Measurements from ENCODE around the gene PURA. TPM values are rescaled to one million over a fixed set of nuclear protein-coding genes. Genes with fewer than 3 reads are reported as not detected.

PURA gene
- total RNA-seq, 1 donor from 2014 or later = 9.2 TPM

GRCh38 chr5:140103154-140103553 is 10.8 kb upstream of the PURA start:
- no peak for DNase-seq (ENCODE audit: low read depth)
- FAIRE-seq = no peak
- Histone ChIP-seq H3K36me3 (ENCODE audit: insufficient read depth, low read length) (no peaks in the 10 kb centered on the region), H3K27ac (ENCODE audit: low read depth, low read length) (no peak overlapping the region), H3K4me2 (ENCODE audit: low read length) (no peak overlapping the region), H3K9me3 (ENCODE audit: insufficient read depth, low read depth, low read length) (no peaks in the 10 kb centered on the region), H4K20me1 (ENCODE audit: insufficient read depth, low read length) (peaks cover 1% of the 10 kb centered on the region), H3K4me1 (ENCODE audit: insufficient read depth, low read length) (peaks cover 7% of the 10 kb centered on the region), H2AFZ (ENCODE audit: low read depth, low read length) (no peak overlapping the region), H3K9ac (ENCODE audit: low read length) (no peak overlapping the region), H3K79me2 (ENCODE audit: insufficient read depth, low read length) (peaks cover under 1% of the 10 kb centered on the region), H3K4me3 (ENCODE audit: insufficient read depth, low read depth, low read length) (no peak overlapping the region), H3K27me3 (ENCODE audit: insufficient read depth, low read length) (peaks cover 34% of the 10 kb centered on the region)
- Mint-ChIP-seq H3K9me3 (ENCODE audit: unreplicated experiment) (no peaks in the 10 kb centered on the region), H3K4me1 (ENCODE audit: low read depth, unreplicated experiment) (peaks cover 7% of the 10 kb centered on the region), H3K36me3 (ENCODE audit: low read depth, unreplicated experiment) (no peaks in the 10 kb centered on the region), H3K27me3 (ENCODE audit: low read depth, unreplicated experiment) (peaks cover 42% of the 10 kb centered on the region), H3K4me3 (ENCODE audit: unreplicated experiment) (no peak overlapping the region), H3K27ac (ENCODE audit: unreplicated experiment) (no peak overlapping the region)
- no peak for TF ChIP-seq EZH2 (IDR thresholded peaks at IDR 0.05; ENCODE audit: insufficient read depth, low read length)
- TF ChIP-seq CTCF (IDR thresholded peaks at IDR 0.05; ENCODE audit: insufficient read depth, low read depth, low read length) = no peak

DNA sequence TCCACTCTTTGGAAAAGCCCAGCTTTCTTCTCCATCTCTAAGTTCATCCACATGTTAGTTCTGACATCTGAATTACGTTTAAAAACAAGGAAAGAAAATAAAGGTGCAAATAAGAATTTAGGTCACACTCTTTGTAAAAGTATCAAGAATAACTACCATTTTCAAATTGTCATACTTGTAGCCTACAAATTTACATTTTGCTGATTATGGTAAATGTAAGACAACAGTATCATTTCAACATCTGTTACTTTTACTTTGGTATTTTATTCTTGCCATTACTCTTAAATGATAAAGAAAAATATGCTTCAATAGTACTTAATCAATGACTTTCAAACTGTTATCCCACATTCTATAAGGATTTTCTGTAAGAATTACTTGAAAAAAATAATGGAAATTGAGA is 9.8 kb upstream of the PURA start:
- no peak overlapping the region for H3K9ac ChIP-seq (ENCODE audit: low read length)
- H3K9me3 Mint-ChIP-seq (ENCODE audit: unreplicated experiment) = no peaks in the 10 kb centered on the region
- TF ChIP-seq CTCF (IDR thresholded peaks at IDR 0.05; ENCODE audit: insufficient read depth, low read depth, low read length) (no peak), EZH2 (IDR thresholded peaks at IDR 0.05; ENCODE audit: insufficient read depth, low read length) (no peak)
- peaks cover 9% of the 10 kb centered on the region for H3K4me1 Mint-ChIP-seq (ENCODE audit: low read depth, unreplicated experiment)
- no peak overlapping the region for H3K4me2 ChIP-seq (ENCODE audit: low read length)
- no peaks in the 10 kb centered on the region for H3K36me3 Mint-ChIP-seq (ENCODE audit: low read depth, unreplicated experiment)
- no peak for FAIRE-seq
- DNase-seq (ENCODE audit: low read depth) = no peak
- H3K36me3 ChIP-seq (ENCODE audit: insufficient read depth, low read length) = no peaks in the 10 kb centered on the region
- no peak overlapping the region for H3K27ac Mint-ChIP-seq (ENCODE audit: unreplicated experiment)
- H3K27ac ChIP-seq (ENCODE audit: low read depth, low read length) = no peak overlapping the region
- H4K20me1 ChIP-seq (ENCODE audit: insufficient read depth, low read length) = peaks cover 10% of the 10 kb centered on the region
- H3K4me1 ChIP-seq (ENCODE audit: insufficient read depth, low read length) = peaks cover 17% of the 10 kb centered on the region
- peaks cover 8% of the 10 kb centered on the region for H3K79me2 ChIP-seq (ENCODE audit: insufficient read depth, low read length)
- peaks cover 40% of the 10 kb centered on the region for H3K27me3 ChIP-seq (ENCODE audit: insufficient read depth, low read length)
- H3K9me3 ChIP-seq (ENCODE audit: insufficient read depth, low read depth, low read length) = no peaks in the 10 kb centered on the region
- no peak overlapping the region for H2AFZ ChIP-seq (ENCODE audit: low read depth, low read length)
- H3K27me3 Mint-ChIP-seq (ENCODE audit: low read depth, unreplicated experiment) = peaks cover 46% of the 10 kb centered on the region
- H3K4me3 ChIP-seq (ENCODE audit: insufficient read depth, low read depth, low read length) = no peak overlapping the region
- H3K4me3 Mint-ChIP-seq (ENCODE audit: unreplicated experiment) = no peak overlapping the region

DNA sequence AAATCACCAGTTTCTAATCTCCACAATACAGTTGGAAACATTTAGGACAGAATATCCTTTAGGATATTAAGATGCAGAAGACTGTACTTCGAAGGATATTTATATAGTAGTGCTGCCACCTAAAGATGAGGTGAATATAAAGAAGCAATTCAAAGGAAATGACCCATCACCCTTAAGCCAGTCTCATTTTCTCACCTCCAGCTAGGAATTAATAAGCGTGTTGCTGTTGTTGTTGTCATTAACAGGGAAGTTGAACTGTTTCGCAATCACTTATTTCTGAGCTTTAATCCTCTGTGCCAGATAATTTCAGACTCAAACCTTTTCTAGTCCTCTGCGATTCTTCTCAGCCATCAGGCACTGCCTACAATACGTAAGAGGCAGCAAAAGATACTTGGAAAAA is 7.8 kb upstream of the PURA start:
- Histone ChIP-seq H3K27ac (ENCODE audit: low read depth, low read length) (no peak overlapping the region), H3K4me3 (ENCODE audit: insufficient read depth, low read depth, low read length) (no peak overlapping the region), H3K27me3 (ENCODE audit: insufficient read depth, low read length) (peaks cover 52% of the 10 kb centered on the region), H4K20me1 (ENCODE audit: insufficient read depth, low read length) (peaks cover 30% of the 10 kb centered on the region), H3K4me2 (ENCODE audit: low read length) (no peak overlapping the region), H3K4me1 (ENCODE audit: insufficient read depth, low read length) (peaks cover 19% of the 10 kb centered on the region), H3K9me3 (ENCODE audit: insufficient read depth, low read depth, low read length) (no peaks in the 10 kb centered on the region), H3K9ac (ENCODE audit: low read length) (no peak overlapping the region), H3K36me3 (ENCODE audit: insufficient read depth, low read length) (no peaks in the 10 kb centered on the region), H2AFZ (ENCODE audit: low read depth, low read length) (no peak overlapping the region), H3K79me2 (ENCODE audit: insufficient read depth, low read length) (peaks cover 18% of the 10 kb centered on the region)
- Mint-ChIP-seq H3K27me3 (ENCODE audit: low read depth, unreplicated experiment) (peaks cover 52% of the 10 kb centered on the region), H3K9me3 (ENCODE audit: unreplicated experiment) (no peaks in the 10 kb centered on the region), H3K4me3 (ENCODE audit: unreplicated experiment) (no peak overlapping the region), H3K36me3 (ENCODE audit: low read depth, unreplicated experiment) (no peaks in the 10 kb centered on the region), H3K27ac (ENCODE audit: unreplicated experiment) (no peak overlapping the region), H3K4me1 (ENCODE audit: low read depth, unreplicated experiment) (peaks cover 15% of the 10 kb centered on the region)
- FAIRE-seq (no peak), DNase-seq (ENCODE audit: low read depth) (no peak)
- TF ChIP-seq CTCF (IDR thresholded peaks at IDR 0.05; ENCODE audit: insufficient read depth, low read depth, low read length) (no peak), EZH2 (IDR thresholded peaks at IDR 0.05; ENCODE audit: insufficient read depth, low read length) (no peak)
